Right cardiac atrium (tissue), 5 donors: ENCODE data around the gene C1QTNF7. TPM values are rescaled to one million over a fixed set of nuclear protein-coding genes. Genes with fewer than 3 reads are reported as not detected.

ENCODE experiments used
- ATAC-seq, 2 donors: fragments of 200-7000 bp; cut with Tn5 transposase; one replicate each; pipeline versions ENCODE4 v1.8.0 to v1.9.1; 2020; ENCODE audit warnings: moderate library complexity in 2 of 2, mild to moderate bottlenecking in 1 of 2
- DNase-seq, 3 donors: peaks; one replicate each; pipeline ENCODE4 v3.0.0-alpha.2; 2020
- H3K27ac ChIP-seq: one replicate; pipeline ENCODE4 v1.5.1; 2013; ENCODE audit warnings: mild to moderate bottlenecking, low read length, control low read depth, moderate library complexity
- H3K27me3 ChIP-seq: one replicate; pipeline ENCODE4 v1.6.1; 2013; ENCODE audit not compliant: control insufficient read depth, insufficient read depth
- H3K4me1 ChIP-seq: one replicate; pipeline ENCODE4 v1.6.1; 2013; ENCODE audit warnings: low read length; ENCODE audit not compliant: control insufficient read depth, insufficient read depth
- H3K4me3 ChIP-seq: one replicate; pipeline ENCODE4 v1.5.1; 2013; ENCODE audit warnings: low read length, control low read depth
- H3K9me3 ChIP-seq: one replicate; pipeline ENCODE4 v1.6.1; 2013; ENCODE audit warnings: low read length; ENCODE audit not compliant: control insufficient read depth
- WGBS: extraction: QIAGEN DNeasy Blood & Tissue Kit; methylation state at CpG from one replicate; pipeline ENCODE4 v1.1.7; 2013; 5-methylcytosine and 5-hydroxymethylcytosine counted together
- intact Hi-C, 4 donors: fragments of 100-400 bp; cut with DNase I; formaldehyde crosslinking; loops; one replicate each; pipeline versions ENCODE4 v1.11.0 to v1.14.0; 2022 to 2023
- polyA plus RNA-seq: library from polyadenylated mRNA; stranded (reverse); fragments of 200-250 nt; gene quantifications from one replicate; pipeline ENCODE4 v1.2.3, GENCODE V29; 2013
- total RNA-seq, 4 donors: library from RNA; stranded (reverse); fragmentation: NEBNext Ultra II Directional; extraction: Animal tissue kit (Norgen Biotek cat#: 25700); gene quantifications; one replicate each; pipeline ENCODE4 v1.2.1, GENCODE V29; 2021
- donor health status: healthy with polysubstance abuse.
- donor health status: DM: no; HTN: yes; CAD: no.
- donor health status: DM: no; HTN: no; CAD: no.
- donor health status: DM: no; HTN: yes; CAD: no; lungs with severe emphysema.
- donor health status: DM: yes; HTN: yes; CAD: no.

Gene C1QTNF7
- total and polyA plus RNA-seq, 5 donors, result 1.6 to 4.0 (median 2.2) TPM

- H3K27ac ChIP-seq, result no peak overlapping the region
- H3K4me1 ChIP-seq, result no peaks in the 10 kb centered on the region
- H3K9me3 ChIP-seq, result no peaks in the 10 kb centered on the region
- no peak for DNase-seq
- H3K4me3 ChIP-seq, result no peak overlapping the region
- no peaks in the 10 kb centered on the region for H3K27me3 ChIP-seq
- WGBS, result 96% methylated on average over 2 of the region's 2 CpGs
- intact Hi-C loops, result no loop called here
- ATAC-seq, result no peak
Observed at GRCh38 chr4:15434676-15435075, 6.8 kb downstream of the C1QTNF7 start.

GRCh38 chr4:15436513-15436912 lies 8.7 kb downstream of the C1QTNF7 start:
- no peaks in the 10 kb centered on the region for H3K27me3 ChIP-seq
- no peak overlapping the region for H3K27ac ChIP-seq
- no peaks in the 10 kb centered on the region for H3K9me3 ChIP-seq
- intact Hi-C loops, result no loop called here
- H3K4me1 ChIP-seq, result no peaks in the 10 kb centered on the region
- peak in 1 of 3 donors; percentile 55 for DNase-seq
- no peak for ATAC-seq
- WGBS, result 13% methylated on average over 2 of the region's 2 CpGs
- H3K4me3 ChIP-seq, result no peak overlapping the region

- no peak for DNase-seq
- Histone ChIP-seq H3K27me3 (no peaks in the 10 kb centered on the region), H3K27ac (no peak overlapping the region), H3K4me3 (no peak overlapping the region), H3K9me3 (no peaks in the 10 kb centered on the region), H3K4me1 (no peaks in the 10 kb centered on the region)
- intact Hi-C loops, result no loop called here
- WGBS, result 84% methylated on average over 2 of the region's 2 CpGs
- ATAC-seq, result no peak
Observed at GRCh38 chr4:15438939-15439524, 11.2 kb downstream of the C1QTNF7 start.

GRCh38 chr4:15443371-15444160 lies 15.7 kb downstream of the C1QTNF7 start:
- intact Hi-C loops, result no loop called here
- 54% methylated on average over 2 of the region's 2 CpGs for WGBS
- DNase-seq, result no peak

DNA sequence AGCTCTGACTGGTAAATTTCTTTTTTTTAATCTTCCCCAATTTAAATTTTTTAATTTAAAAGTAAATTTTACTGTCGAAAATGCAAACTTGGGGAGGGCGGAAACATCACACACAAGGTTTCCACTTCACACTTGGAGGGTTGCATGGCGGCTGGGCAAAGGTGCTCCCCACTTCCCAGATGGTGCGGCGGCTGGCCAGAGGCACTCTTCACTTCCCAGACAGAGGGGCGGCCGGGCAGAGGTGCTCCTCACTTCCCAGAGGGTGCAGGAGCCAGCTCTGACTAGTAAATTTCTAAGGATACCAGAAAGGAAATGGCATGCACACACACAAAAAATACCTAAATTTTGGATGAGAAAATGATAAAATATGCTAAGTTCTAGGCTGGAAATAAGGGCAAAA lies 16.4 kb downstream of the C1QTNF7 start:
- Histone ChIP-seq H3K9me3 (no peaks in the 10 kb centered on the region), H3K4me1 (no peaks in the 10 kb centered on the region), H3K27ac (no peak overlapping the region), H3K4me3 (no peak overlapping the region), H3K27me3 (no peaks in the 10 kb centered on the region)
- no peak for ATAC-seq
- intact Hi-C loops, result no loop called here
- 98% methylated on average over 7 of the region's 7 CpGs for WGBS
- no peak for DNase-seq

More at GRCh38 chr4:15443371-15444160, 15.7 kb downstream of the C1QTNF7 start:
- no peak overlapping the region for H3K27ac ChIP-seq
- H3K9me3 ChIP-seq, result no peaks in the 10 kb centered on the region
- ATAC-seq, result peak; percentile 34 to 48
- H3K4me3 ChIP-seq, result no peak overlapping the region
- no peaks in the 10 kb centered on the region for H3K27me3 ChIP-seq
- H3K4me1 ChIP-seq, result no peaks in the 10 kb centered on the region

GRCh38 chr4:15444879-15445547 lies 17.2 kb downstream of the C1QTNF7 start:
- ATAC-seq, result no peak
- WGBS, result 69% methylated on average over 4 of the region's 4 CpGs
- H3K4me1 ChIP-seq, result no peaks in the 10 kb centered on the region
- no peak overlapping the region for H3K4me3 ChIP-seq
- no peak for DNase-seq
- no peaks in the 10 kb centered on the region for H3K27me3 ChIP-seq
- no peaks in the 10 kb centered on the region for H3K9me3 ChIP-seq
- no peak overlapping the region for H3K27ac ChIP-seq
- intact Hi-C loops, result no loop called here

DNA sequence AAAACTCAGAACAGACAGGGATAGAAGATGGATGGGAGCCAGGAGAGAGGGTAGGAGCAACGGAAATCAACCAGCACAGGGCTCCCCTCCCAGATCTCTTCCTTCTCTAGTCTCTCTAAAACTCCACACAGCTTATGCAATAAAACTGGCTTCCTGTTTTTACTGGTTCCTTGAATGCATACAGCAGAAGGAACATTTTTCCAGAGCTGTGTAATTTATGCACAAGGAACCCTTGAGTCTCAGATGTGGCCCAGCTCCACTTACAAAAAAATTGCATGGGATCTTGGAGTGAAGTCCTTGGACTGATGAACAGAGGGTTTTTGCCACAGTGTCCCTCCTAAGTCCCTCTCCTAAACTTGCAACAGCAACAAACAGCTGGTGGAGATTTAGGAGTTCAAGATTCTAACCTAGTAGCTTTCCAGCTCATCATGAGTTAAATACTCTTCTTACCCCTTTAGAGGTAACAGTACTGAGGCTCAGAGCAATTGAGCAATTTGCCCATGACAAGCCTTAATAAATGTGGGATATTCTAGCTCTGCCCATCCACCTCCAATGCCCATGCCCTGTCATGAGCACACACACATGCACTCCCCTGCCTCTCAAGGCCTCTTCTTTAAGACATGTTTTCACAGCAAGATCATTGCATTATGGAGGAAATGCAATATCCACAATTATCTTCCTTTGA lies 23.5 kb downstream of the C1QTNF7 start:
- ATAC-seq (peak; percentile 53 to 63), DNase-seq (peak in 1 of 3 donors; percentile 32)
- Histone ChIP-seq H3K27me3 (no peaks in the 10 kb centered on the region), H3K4me3 (no peak overlapping the region), H3K9me3 (no peaks in the 10 kb centered on the region), H3K4me1 (peaks cover 4% of the 10 kb centered on the region), H3K27ac (peak overlapping the region; percentile 48)
- 25% methylated on average over 1 of the region's 1 CpG for WGBS
- intact Hi-C loops, result loop anchor here in 1 of 4 donors (5.0 kb wide), 1 partner anchor 214 kb away; no protein-coding TSS in a partner anchor

- intact Hi-C loops, result loop anchor here in 1 of 4 donors (5.0 kb wide), 1 partner anchor 215 kb away; no protein-coding TSS in a partner anchor
- peak; percentile 77 to 79 for ATAC-seq
- Histone ChIP-seq H3K27ac (no peak overlapping the region), H3K9me3 (no peaks in the 10 kb centered on the region), H3K4me3 (no peak overlapping the region), H3K27me3 (no peaks in the 10 kb centered on the region), H3K4me1 (peaks cover 4% of the 10 kb centered on the region)
- DNase-seq, result no peak
- 33% methylated on average over 4 of the region's 4 CpGs for WGBS
Observed at GRCh38 chr4:15451866-15452765, 24.3 kb downstream of the C1QTNF7 start.

GRCh38 chr4:15455290-15455689 lies 27.5 kb downstream of the C1QTNF7 start:
- H3K4me1 ChIP-seq, result peaks cover 4% of the 10 kb centered on the region

More at GRCh38 chr4:15455290-15455689, 27.5 kb downstream of the C1QTNF7 start:
- DNase-seq (peak; percentile 54 to 70 (median 66)), ATAC-seq (peak; percentile 82 to 83)
- H3K9me3 ChIP-seq, result no peaks in the 10 kb centered on the region
- WGBS, result 63% methylated on average over 3 of the region's 3 CpGs
- H3K27me3 ChIP-seq, result no peaks in the 10 kb centered on the region
- peak overlapping the region; percentile 64 for H3K27ac ChIP-seq
- intact Hi-C loops, result loop anchor here in 1 of 4 donors (5.0 kb wide), 1 partner anchor 218 kb away; no protein-coding TSS in a partner anchor
- no peak overlapping the region for H3K4me3 ChIP-seq
